Colon (tissue), 2 donors: ENCODE measurements around the gene PDE6A.

Experiments used
- FAIRE-seq: peaks from 2 replicates; lab custom pipeline; 2012; peaks lifted over from hg19 to GRCh38; lab: Jason Lieb, UNC
- donor health status: control.
- donor health status: control.

The PDE6A gene

DNA sequence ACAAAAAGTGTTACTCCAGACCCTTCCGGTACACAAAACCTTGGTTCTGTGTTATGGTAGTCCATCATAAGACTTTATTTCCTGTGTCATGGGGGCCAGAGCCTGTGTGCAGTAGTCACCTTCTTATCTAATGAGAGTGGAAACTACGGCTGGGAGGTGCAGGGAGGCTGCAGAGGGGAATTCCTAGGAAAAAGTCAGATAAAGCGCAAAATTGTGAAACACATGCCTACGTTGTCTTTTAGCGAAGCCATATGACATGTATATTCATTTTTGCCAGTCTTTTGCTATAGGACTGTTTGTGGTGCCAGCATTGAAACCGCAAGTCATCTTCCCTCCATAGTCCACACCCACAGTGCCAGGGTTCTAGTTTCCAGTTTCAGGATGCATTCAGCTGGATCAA, 133.7 kb downstream of the PDE6A start:
- FAIRE-seq, result no peak

DNA sequence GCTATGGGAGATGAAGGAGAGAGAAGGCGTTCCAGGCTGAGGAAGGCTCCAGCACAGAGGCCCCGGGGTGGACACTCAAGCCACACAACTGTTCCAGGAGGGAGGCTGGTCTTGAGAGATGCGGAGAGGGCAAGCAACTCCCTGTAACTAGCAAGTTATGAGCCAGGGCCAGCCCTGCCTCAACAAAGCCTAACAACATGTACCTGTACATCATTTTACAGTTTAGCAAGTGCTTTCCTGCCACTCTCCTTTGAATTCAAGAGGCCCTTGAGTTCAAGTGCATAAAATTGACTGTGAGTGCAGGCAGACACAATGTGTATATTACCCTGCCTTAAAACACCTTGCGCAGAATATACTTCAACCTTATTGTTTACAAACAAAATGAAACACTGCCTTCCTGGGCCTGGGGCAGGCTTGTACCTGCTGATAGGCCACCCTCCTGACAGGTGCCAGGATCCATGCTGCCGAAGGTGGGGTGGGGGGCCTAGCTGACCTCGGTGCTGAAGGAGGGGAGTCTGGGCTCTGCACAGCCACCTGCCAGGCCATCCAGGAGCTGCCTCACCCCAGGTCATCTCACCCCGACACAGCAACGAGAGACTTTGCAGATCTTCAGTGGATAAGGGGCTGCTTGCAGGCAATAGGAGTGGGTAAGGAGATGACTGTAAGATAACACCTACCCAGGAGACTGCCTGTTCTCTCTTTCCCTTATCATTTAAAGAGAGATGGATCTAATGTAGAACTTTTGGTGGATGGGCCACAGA, 134.5 kb downstream of the PDE6A start:
- no peak for FAIRE-seq

DNA sequence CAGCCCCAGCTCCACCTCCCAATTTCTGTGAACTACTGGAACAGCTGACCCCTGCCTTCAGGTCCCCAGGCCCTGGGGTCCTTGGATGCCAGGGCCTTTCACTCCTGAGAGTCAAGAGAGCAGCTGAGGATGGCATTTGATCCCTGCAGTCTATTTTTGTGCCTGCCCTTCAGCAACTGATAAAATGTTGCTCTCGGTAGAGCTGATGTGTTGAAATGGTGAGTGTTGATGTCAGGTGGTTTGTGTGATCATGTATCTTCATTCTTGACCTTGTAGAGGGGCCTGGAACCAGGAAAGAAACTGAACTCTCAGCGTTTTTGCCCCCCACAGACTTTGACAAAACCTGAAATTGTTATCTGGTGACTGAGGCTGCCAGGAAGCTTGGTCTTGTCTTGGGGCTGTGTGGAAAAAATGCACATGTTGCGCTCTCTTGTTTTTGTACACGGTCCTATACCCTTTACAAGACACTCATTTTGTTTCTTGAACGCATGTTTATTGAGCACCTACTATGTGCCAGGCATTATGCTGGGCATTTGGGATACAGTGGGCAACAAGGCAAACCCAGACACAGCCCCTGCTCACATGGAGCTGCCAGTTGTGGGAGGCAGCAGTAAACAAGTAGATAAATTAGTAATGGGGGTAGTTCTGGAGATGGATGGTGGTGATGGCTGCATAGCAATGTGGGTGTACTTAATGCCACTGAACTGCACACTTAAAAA, 136.2 kb downstream of the PDE6A start:
- FAIRE-seq, result no peak
